ENCODE measurements around the gene CDK2AP2. TPM values are rescaled to one million over a fixed set of nuclear protein-coding genes. Genes with fewer than 3 reads are reported as not detected.
A peak's percentile ranks its signal among the peaks of the same experiment; 100 is the strongest.

CDK2AP2 gene
- total and polyA plus RNA-seq, 9 of the 15 experiments (the other 6 are each of a cell fraction or from before 2014, with no cell fraction given), result 4.4 to 47.4 (median 21.7) TPM

DNA sequence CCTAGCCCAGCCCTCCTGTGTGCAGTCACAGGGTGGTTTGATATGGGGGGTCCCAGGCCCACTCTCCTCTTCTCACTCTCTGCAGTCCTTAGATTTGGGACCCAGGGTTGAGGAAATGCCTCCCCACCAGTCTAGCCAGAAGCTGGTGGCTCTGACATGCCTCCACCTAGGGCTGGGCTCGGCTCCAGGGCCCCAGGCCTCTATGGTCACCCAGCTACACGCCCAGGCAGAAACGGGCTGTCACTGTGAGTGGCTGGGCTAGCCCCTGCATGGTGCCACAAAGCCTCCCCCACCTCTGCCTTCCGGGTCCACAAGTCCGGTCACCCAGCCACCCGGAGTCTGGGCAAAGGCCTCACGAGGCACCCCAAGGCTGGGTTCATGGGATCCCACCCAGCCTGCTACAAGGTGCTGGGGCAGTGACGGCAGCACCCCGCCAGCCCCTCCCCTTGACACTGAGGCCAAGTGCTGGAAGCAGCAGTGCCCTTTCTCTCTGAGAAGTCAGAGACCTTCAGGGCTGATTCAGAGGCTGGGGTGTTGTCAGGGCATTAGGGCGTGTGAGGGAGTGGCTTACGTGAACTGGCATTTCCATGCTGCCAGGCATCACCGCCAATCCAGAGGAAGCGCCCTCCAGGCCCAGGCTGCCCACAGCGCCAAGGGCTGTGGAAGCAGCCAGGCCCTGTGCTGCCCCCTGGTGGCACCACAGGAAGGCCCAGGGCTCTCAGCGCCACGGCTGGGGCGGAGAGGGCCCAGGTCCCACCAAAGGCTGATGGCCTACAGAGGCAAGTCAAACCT, 2.2 kb downstream of the CDK2AP2 start (continued):
- TF ChIP-seq, protein P1, sequence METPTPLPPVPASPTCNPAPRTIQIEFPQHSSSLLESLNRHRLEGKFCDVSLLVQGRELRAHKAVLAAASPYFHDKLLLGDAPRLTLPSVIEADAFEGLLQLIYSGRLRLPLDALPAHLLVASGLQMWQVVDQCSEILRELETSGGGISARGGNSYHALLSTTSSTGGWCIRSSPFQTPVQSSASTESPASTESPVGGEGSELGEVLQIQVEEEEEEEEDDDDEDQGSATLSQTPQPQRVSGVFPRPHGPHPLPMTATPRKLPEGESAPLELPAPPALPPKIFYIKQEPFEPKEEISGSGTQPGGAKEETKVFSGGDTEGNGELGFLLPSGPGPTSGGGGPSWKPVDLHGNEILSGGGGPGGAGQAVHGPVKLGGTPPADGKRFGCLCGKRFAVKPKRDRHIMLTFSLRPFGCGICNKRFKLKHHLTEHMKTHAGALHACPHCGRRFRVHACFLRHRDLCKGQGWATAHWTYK (CRISPR knock-in tag; IDR thresholded peaks at IDR 0.05), result peak; percentile 77; the same call in 1 of the 2 replicates
- TF ChIP-seq SNIP1 (IDR thresholded peaks at IDR 0.05; ENCODE audit: low read depth), result no peak
- peak; percentile 67 for TF ChIP-seq SMAD4 (CRISPR knock-in tag; conservative IDR thresholded peaks at IDR 0.05)
- TF ChIP-seq GATA2 (CRISPR knock-in tag; IDR thresholded peaks at IDR 0.05), result no peak
- no peak for TF ChIP-seq NCOA4 (IDR thresholded peaks at IDR 0.05; ENCODE audit: partially characterized antibody)
- no peak for TF ChIP-seq SPI1 (IDR thresholded peaks at IDR 0.05; ENCODE audit: borderline replicate concordance, low read depth, low read length)
- TF ChIP-seq ARHGAP35 (IDR thresholded peaks at IDR 0.05; ENCODE audit: partially characterized antibody), result no peak
- TF ChIP-seq, protein P2, sequence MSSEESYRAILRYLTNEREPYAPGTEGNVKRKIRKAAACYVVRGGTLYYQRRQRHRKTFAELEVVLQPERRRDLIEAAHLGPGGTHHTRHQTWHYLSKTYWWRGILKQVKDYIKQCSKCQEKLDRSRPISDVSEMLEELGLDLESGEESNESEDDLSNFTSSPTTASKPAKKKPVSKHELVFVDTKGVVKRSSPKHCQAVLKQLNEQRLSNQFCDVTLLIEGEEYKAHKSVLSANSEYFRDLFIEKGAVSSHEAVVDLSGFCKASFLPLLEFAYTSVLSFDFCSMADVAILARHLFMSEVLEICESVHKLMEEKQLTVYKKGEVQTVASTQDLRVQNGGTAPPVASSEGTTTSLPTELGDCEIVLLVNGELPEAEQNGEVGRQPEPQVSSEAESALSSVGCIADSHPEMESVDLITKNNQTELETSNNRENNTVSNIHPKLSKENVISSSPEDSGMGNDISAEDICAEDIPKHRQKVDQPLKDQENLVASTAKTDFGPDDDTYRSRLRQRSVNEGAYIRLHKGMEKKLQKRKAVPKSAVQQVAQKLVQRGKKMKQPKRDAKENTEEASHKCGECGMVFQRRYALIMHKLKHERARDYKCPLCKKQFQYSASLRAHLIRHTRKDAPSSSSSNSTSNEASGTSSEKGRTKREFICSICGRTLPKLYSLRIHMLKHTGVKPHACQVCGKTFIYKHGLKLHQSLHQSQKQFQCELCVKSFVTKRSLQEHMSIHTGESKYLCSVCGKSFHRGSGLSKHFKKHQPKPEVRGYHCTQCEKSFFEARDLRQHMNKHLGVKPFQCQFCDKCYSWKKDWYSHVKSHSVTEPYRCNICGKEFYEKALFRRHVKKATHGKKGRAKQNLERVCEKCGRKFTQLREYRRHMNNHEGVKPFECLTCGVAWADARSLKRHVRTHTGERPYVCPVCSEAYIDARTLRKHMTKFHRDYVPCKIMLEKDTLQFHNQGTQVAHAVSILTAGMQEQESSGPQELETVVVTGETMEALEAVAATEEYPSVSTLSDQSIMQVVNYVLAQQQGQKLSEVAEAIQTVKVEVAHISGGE (CRISPR knock-in tag; IDR thresholded peaks at IDR 0.05), result no peak
- no peak for TF ChIP-seq ZNF584 (CRISPR knock-in tag; IDR thresholded peaks at IDR 0.05; ENCODE audit: low read depth)
- no peak for TF ChIP-seq BRD4 (IDR thresholded peaks at IDR 0.05)
- no peak for TF ChIP-seq CBX1 (IDR thresholded peaks at IDR 0.05; ENCODE audit: low read depth)
- TF ChIP-seq ZNF395 (CRISPR knock-in tag; IDR thresholded peaks at IDR 0.05), result no peak
- TF ChIP-seq POLR2B (IDR thresholded peaks at IDR 0.05; ENCODE audit: low read depth, partially characterized antibody), result no peak
- no peak for TF ChIP-seq HMG20B (CRISPR knock-in tag; IDR thresholded peaks at IDR 0.05)
- TF ChIP-seq RBM25 (IDR thresholded peaks at IDR 0.05; ENCODE audit: low read depth, low read length, severe bottlenecking), result no peak
- TF ChIP-seq, protein P3, sequence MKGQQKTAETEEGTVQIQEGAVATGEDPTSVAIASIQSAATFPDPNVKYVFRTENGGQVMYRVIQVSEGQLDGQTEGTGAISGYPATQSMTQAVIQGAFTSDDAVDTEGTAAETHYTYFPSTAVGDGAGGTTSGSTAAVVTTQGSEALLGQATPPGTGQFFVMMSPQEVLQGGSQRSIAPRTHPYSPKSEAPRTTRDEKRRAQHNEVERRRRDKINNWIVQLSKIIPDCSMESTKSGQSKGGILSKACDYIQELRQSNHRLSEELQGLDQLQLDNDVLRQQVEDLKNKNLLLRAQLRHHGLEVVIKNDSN (CRISPR knock-in tag; IDR thresholded peaks at IDR 0.05), result no peak
- TF ChIP-seq HNRNPL (IDR thresholded peaks at IDR 0.05; ENCODE audit: low read depth, low read length), result peak; percentile 81
- no peak for TF ChIP-seq RBM15 (IDR thresholded peaks at IDR 0.05; ENCODE audit: insufficient read depth, low read length)
- TF ChIP-seq, protein P4, sequence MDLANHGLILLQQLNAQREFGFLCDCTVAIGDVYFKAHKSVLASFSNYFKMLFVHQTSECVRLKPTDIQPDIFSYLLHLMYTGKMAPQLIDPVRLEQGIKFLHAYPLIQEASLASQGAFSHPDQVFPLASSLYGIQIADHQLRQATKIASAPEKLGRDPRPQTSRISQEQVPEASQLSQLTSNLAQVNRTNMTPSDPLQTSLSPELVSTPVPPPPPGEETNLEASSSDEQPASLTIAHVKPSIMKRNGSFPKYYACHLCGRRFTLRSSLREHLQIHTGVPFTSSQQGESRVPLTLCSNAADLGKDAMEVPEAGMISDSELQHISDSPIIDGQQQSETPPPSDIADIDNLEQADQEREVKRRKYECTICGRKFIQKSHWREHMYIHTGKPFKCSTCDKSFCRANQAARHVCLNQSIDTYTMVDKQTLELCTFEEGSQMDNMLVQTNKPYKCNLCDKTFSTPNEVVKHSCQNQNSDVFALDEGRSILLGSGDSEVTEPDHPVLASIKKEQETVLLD (IDR thresholded peaks at IDR 0.05), result 0 out of 2 replicates have a peak, but pooled peaks have one; percentile 58
